CD4-positive, alpha-beta T cell (primary cell): ENCODE measurements around the gene PXK. TPM values are rescaled to one million over a fixed set of nuclear protein-coding genes. Genes with fewer than 3 reads are reported as not detected.

Experiments
- ATAC-seq: fragments of 200-7000 bp; cut with Tn5 transposase; one replicate; pipeline ENCODE4 v1.10.0; 2022; ENCODE audit warnings: mild to moderate bottlenecking; ENCODE audit not compliant: poor library complexity
- CTCF ChIA-PET: fragments of 350-600 bp; sonication (Branson Sonifier 250); formaldehyde crosslinking; loops from one replicate; lab custom pipeline; 2021; ENCODE audit warnings: antibody characterized with exemption, inconsistent platforms; lab: Charles Lee
- POLR2A ChIA-PET: fragments of 350-600 bp; sonication (Branson Sonifier 250); formaldehyde crosslinking; loops from one replicate; lab custom pipeline; 2021; ENCODE audit warnings: antibody characterized with exemption, inconsistent platforms; lab: Charles Lee
- DNase-seq, 14 experiments: peaks; one replicate each; pipeline ENCODE4 v3.0.0-alpha.2; 2013 to 2020; ENCODE audit warnings: mixed read lengths in 2 of 14
- H3K27ac ChIP-seq, 2 donors: one replicate each; pipeline versions ENCODE4 v1.5.1 to v1.7.0; 2013; ENCODE audit warnings: low read length in 2 of 2, low read depth in 1 of 2, mild to moderate bottlenecking in 1 of 2
- H3K27me3 ChIP-seq, 2 experiments: 1 replicate in 1 of 2; 2 replicates in 1 of 2; pipeline versions ENCODE4 v1.6.1 to v1.7.0; 2013; ENCODE audit warnings: low read length in 2 of 2, control low read depth in 1 of 2, mild to moderate bottlenecking in 1 of 2, moderate library complexity in 1 of 2; ENCODE audit not compliant: insufficient read depth in 2 of 2, control insufficient read depth in 1 of 2
- H3K36me3 ChIP-seq: one replicate; pipeline ENCODE4 v1.6.1; 2013; ENCODE audit warnings: low read length, control low read depth; ENCODE audit not compliant: insufficient read depth
- H3K4me1 ChIP-seq: one replicate; pipeline ENCODE4 v1.6.1; 2013; ENCODE audit warnings: low read length, control low read depth; ENCODE audit not compliant: insufficient read depth
- H3K4me3 ChIP-seq: one replicate; pipeline ENCODE4 v1.5.1; 2013; ENCODE audit warnings: mild to moderate bottlenecking, low read length, moderate library complexity
- H3K9me3 ChIP-seq, 2 experiments: 1 replicate in 1 of 2; 2 replicates in 1 of 2; pipeline versions ENCODE4 v1.6.1 to v1.7.0; 2013; ENCODE audit warnings: low read length in 2 of 2, mild to moderate bottlenecking in 2 of 2, control low read depth in 1 of 2, moderate library complexity in 1 of 2; ENCODE audit not compliant: control insufficient read depth in 1 of 2, insufficient read depth in 1 of 2
- H3K27ac Mint-ChIP-seq: one replicate; pipeline ENCODE4 v1.8.0; 2020; ENCODE audit warnings: mixed read lengths
- H3K27me3 Mint-ChIP-seq: one replicate; pipeline ENCODE4 v1.8.0; 2021; ENCODE audit warnings: mixed read lengths
- H3K36me3 Mint-ChIP-seq: one replicate; pipeline ENCODE4 v1.8.0; 2021; ENCODE audit warnings: low read depth, mixed read lengths
- H3K4me1 Mint-ChIP-seq: one replicate; pipeline ENCODE4 v1.8.0; 2021; ENCODE audit warnings: low read depth, mixed read lengths
- H3K4me3 Mint-ChIP-seq: one replicate; pipeline ENCODE4 v1.8.0; 2020; ENCODE audit warnings: mild to moderate bottlenecking, mixed read lengths
- H3K9me3 Mint-ChIP-seq: one replicate; pipeline ENCODE4 v1.8.0; 2020; ENCODE audit warnings: mixed read lengths
- CTCF ChIP-seq: fragments of 200-600 bp; IDR thresholded peaks from one replicate; pipeline ENCODE4 v1.8.0; 2022; ENCODE audit warnings: antibody characterized with exemption, mild to moderate bottlenecking
- intact Hi-C, 2 experiments: fragments of 100-400 bp; cut with DNase I in 1 of 2; cut with micrococcal nuclease in 1 of 2; formaldehyde crosslinking; loops; one replicate each; pipeline versions ENCODE4 v1.15.1 to v1.9.0; 2023 to 2025; cut with DNase I, micrococcal nuclease
- total RNA-seq, 174 experiments: library from RNA in 2 of 174; stranded (reverse) in 2 of 174; gene quantifications; one replicate each; pipeline ENCODE4 v1.2.3 and lab custom pipeline; 2021 to 2026

PXK gene
- total RNA-seq, 2 experiments from 2014 or later, result 12.5 to 14.8 TPM

- Mint-ChIP-seq H3K27ac (no peak overlapping the region), H3K36me3 (peaks cover 4% of the 10 kb centered on the region), H3K4me3 (no peak overlapping the region), H3K9me3 (no peaks in the 10 kb centered on the region), H3K27me3 (no peaks in the 10 kb centered on the region), H3K4me1 (peaks cover 27% of the 10 kb centered on the region)
- TF ChIP-seq CTCF, result no peak
- DNase-seq (no peak), ATAC-seq (no peak)
- intact Hi-C loops, result no loop called here
- H3K4me1 ChIP-seq, result peaks cover 10% of the 10 kb centered on the region
- ChIA-PET CTCF (no interaction called here), POLR2A (no interaction called here)
- no peaks in the 10 kb centered on the region for H3K27me3 ChIP-seq
- H3K36me3 ChIP-seq, result no peaks in the 10 kb centered on the region
- no peaks in the 10 kb centered on the region for H3K9me3 ChIP-seq
- no peak overlapping the region for H3K4me3 ChIP-seq
- no peak overlapping the region for H3K27ac ChIP-seq
Observed at GRCh38 chr3:58358808-58359207, 26.1 kb downstream of the PXK start.

DNA sequence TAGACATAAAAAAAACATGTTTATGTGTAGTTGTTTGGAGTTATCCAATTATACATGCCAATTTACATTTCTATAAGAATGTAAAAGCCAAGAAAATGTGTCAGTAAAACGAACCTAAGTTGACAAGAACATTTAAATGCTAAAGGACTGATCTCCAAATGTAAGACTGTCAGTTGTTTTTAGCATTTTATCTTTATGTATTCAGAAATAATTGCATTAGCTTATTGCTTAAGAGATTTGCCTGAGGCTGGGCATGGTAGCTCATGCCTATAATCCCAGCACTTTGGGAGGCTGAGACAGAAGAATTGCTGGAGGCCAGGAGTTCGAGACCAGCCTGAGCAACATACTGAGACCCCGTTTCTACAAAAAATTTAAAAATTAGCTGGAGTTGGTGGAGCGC lies 26.9 kb downstream of the PXK start:
- no peaks in the 10 kb centered on the region for H3K36me3 ChIP-seq
- peaks cover 5% of the 10 kb centered on the region for H3K4me1 ChIP-seq
- DNase-seq (no peak), ATAC-seq (no peak)
- H3K9me3 ChIP-seq, result no peaks in the 10 kb centered on the region
- intact Hi-C loops, result no loop called here
- H3K4me3 ChIP-seq, result no peak overlapping the region
- Mint-ChIP-seq H3K27ac (no peak overlapping the region), H3K4me3 (no peak overlapping the region), H3K36me3 (peaks cover 4% of the 10 kb centered on the region), H3K27me3 (no peaks in the 10 kb centered on the region), H3K9me3 (no peaks in the 10 kb centered on the region), H3K4me1 (peaks cover 26% of the 10 kb centered on the region)
- CTCF ChIA-PET, result no interaction called here
- TF ChIP-seq CTCF, result no peak
- no peaks in the 10 kb centered on the region for H3K27me3 ChIP-seq
- POLR2A ChIA-PET, result no interaction called here
- no peak overlapping the region for H3K27ac ChIP-seq

GRCh38 chr3:58361866-58362265 lies 29.2 kb downstream of the PXK start:
- Histone ChIP-seq H3K9me3 (no peaks in the 10 kb centered on the region), H3K36me3 (no peaks in the 10 kb centered on the region), H3K27me3 (no peaks in the 10 kb centered on the region), H3K4me1 (peaks cover 4% of the 10 kb centered on the region), H3K27ac (no peak overlapping the region), H3K4me3 (no peak overlapping the region)
- no peak for DNase-seq
- Mint-ChIP-seq H3K4me3 (no peak overlapping the region), H3K9me3 (no peaks in the 10 kb centered on the region), H3K27ac (no peak overlapping the region), H3K36me3 (peaks cover 12% of the 10 kb centered on the region), H3K27me3 (no peaks in the 10 kb centered on the region), H3K4me1 (peaks cover 43% of the 10 kb centered on the region)
- TF ChIP-seq CTCF, result no peak
- intact Hi-C loops, result no loop called here
- ChIA-PET CTCF (no interaction called here), POLR2A (no interaction called here)
- ATAC-seq, result no peak
